GM10266 (cell line): ENCODE data around the gene SDK1.

Source experiments
- DNase-seq: peaks from one replicate; pipeline ENCODE4 v3.0.0; 2012; ENCODE audit errors: extremely low spot score
- TF ChIP-seq, protein P1 (sequence below): IDR thresholded peaks from 2 replicates; pipeline ENCODE4 v1.5.1; 2012; ENCODE audit warnings: mild to moderate bottlenecking, low read depth; ENCODE audit not compliant: control insufficient read depth, insufficient read depth; ENCODE audit errors: missing control alignments

Gene SDK1

DNA sequence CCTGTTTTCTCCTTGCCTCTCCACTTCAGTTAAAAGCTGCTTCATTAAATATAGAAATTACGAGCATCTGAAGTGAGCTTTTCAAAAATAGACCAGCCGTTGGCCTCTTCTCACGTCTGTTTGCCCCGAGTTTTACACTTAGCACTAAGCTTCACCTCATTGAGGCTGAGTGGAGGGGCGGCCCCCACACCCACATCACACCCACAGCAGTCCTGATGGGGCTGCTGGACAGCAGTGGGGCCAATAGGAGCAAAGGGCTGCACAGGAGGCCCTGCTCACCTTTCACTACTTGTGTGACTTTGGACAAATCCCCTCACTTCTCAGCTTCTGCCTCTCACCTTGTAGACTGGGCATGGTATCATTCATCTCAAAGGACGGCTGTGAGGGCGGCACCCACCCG is 677.8 kb downstream of the SDK1 start:
- DNase-seq: no peak
- TF ChIP-seq, protein P1, sequence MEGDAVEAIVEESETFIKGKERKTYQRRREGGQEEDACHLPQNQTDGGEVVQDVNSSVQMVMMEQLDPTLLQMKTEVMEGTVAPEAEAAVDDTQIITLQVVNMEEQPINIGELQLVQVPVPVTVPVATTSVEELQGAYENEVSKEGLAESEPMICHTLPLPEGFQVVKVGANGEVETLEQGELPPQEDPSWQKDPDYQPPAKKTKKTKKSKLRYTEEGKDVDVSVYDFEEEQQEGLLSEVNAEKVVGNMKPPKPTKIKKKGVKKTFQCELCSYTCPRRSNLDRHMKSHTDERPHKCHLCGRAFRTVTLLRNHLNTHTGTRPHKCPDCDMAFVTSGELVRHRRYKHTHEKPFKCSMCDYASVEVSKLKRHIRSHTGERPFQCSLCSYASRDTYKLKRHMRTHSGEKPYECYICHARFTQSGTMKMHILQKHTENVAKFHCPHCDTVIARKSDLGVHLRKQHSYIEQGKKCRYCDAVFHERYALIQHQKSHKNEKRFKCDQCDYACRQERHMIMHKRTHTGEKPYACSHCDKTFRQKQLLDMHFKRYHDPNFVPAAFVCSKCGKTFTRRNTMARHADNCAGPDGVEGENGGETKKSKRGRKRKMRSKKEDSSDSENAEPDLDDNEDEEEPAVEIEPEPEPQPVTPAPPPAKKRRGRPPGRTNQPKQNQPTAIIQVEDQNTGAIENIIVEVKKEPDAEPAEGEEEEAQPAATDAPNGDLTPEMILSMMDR: no peak

DNA sequence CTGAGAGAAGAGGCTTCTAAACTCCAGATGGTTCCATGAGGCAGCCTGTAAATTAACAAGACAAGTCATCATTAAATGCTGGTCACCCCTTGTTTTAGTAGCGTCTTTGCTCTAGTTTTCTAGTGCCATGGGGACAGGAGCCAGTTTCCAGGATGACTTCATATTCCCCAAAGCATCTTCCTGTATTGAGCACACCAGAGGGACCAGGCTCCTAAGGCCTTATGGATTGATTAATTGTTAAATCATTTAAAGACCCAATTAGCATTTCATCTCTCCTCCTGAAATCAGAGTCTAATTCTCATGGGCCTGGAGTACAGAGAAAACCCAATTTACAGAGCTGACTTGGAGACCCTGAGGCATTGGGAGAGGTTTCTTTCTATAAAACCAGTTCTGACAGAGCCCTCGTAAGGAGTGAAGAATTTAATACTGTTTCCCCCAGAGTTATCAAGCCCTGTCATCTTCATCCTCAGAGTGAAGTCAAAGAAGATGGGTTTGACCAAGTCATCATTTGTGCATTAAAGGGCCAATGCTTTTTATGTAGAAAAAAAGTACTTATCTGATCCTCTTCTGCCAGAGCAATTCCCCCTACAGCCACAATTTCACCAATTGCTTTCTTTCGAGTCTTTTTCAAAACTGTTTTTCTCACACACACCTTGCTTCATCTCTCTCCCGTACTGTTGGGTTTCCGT is 678.7 kb downstream of the SDK1 start:
- TF ChIP-seq, protein P1: no peak
- no peak for DNase-seq

DNA sequence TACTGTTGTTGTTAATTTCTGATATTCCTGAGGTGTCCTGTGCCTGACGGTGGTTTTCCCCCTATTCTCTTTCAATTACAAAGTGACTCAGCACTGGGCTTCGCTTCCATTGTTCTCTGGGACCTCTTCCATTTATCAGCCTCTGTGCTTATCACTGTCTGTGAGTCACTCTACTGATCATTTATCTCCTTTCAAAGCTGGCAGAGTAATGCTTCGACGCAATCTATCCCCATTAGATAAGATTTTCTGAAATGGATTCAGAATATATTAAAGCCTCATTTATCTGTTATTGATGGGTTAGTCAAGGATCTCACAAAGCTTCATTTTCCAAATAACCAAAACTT is 679.2 kb downstream of the SDK1 start:
- no peak for DNase-seq
- TF ChIP-seq, protein P1: no peak

DNA sequence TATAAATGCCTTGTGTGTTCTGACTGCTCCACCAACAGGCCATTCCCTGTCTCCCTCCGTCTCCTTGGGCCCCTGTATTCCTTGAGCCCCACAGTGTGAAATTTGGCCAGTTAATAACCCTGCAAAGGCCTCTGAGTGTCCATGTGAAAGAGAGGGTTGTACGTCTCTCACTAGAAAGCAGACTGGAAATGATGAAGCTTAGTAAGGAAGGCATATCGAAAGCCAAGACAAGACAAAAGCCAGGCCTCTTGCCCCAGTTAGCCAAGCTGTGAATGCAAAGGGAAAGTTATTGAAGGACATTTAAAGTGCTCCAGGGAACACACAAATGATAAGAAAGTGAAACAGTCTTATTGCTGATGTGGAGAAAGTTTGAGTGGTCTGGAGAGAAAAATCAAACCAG is 680.2 kb downstream of the SDK1 start:
- DNase-seq: no peak
- TF ChIP-seq, protein P1: no peak

DNA sequence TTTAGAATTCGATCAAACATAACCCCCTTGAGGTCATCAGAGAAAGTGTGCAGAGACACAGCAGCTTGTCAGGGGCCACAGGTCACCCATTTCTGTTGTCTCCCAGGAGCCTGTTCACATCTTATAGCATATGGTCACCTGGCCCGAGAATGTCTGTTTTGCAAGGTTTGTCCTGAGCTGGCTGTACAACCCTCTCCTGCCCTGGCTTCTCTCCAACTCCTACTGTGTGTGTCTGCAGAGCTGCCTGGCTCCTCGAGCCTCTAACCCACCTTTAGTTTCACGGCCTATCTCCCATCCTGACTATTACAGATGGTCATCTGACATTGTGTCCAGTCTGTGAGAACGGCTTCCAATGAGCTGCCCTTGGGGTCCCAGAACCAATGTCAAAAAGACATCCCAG is 683.4 kb downstream of the SDK1 start:
- DNase-seq: no peak
- TF ChIP-seq, protein P1: no peak

DNA sequence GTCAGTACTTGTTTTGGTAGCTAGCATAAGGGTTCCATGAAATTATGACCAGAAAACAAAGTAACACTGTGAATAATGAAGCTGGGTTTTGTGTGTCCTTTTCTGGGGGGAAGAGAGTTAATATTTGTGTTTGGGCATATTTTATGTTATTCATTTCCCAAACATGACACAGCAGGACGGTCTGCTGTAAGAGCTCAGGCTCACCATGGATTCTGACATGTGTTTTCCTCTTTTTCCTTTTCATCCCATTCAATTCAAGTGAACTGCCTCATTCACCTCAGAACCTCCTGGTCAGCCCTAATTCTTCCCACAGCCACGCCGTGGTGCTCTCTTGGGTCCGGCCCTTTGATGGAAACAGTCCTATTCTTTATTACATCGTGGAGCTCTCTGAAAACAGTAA is 685.9 kb downstream of the SDK1 start:
- TF ChIP-seq, protein P1: no peak
- no peak for DNase-seq

DNA sequence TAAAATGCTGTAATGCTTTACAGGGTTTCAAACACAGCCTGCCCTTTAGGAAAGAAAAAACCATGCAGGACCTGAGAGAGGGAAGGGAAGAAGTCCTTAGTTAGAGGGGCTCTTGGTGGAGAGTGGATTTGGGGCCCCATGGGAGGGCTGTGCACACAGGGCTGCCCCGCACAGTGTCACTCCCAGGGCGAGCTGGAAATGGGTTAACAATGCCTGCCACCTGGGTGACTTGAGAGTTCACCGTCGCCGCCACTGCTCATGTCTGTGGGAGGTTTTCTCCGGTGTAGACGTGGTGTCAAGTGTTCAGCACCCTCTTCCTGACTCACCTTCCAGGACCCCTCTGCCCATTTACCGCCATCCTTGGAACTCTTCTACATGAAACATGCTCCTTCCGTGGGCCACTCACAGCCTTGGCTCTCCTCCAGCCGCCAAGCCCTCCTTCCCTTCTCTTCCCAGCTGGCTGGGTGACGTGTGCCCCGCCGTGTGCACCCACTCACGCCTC is 686.4 kb downstream of the SDK1 start:
- no peak for DNase-seq
- TF ChIP-seq, protein P1: no peak
